ENCODE data around the gene ASTN2. TPM values are rescaled to one million over a fixed set of nuclear protein-coding genes. Genes with fewer than 3 reads are reported as not detected.

ASTN2 gene
- total and polyA plus RNA-seq, 10 of the 15 experiments (the other 5 are each of a cell fraction or from before 2014, with no cell fraction given) = 1.4 to 15.7 (median 7.0) TPM

DNA sequence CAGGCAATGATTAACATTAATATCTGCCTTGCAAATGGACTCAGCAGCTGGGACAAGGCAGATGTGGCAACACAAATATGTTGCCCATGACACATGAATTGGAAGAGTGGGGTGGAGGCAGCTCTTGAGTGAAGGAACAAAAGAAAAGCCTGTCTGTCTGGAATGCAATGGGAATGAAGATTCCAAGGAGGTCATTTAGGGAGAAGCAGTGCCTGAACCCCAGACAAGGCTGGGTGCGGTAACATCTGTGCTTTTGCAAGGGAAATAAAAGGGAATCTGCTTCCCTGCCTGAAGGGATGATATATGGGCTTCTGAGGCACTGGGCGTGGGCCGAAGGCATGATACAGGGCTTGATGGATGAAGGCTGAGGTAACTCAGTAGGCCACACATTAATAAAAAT is 821.9 kb downstream of the ASTN2 start:
- no TSS peak for BruUV-seq (replicated peaks)
- POLR2A ChIA-PET = no interaction called here
- Histone ChIP-seq H3K4me2 (ENCODE audit: control insufficient read depth, insufficient read depth) (no peak overlapping the region), H4K20me1 (ENCODE audit: control insufficient read depth, insufficient read depth) (no peaks in the 10 kb centered on the region), H2AFZ (ENCODE audit: control insufficient read depth, low read depth, low read length) (no peak overlapping the region), H3K9ac (ENCODE audit: control insufficient read depth, insufficient read depth, low read length) (no peak overlapping the region), H3K27ac (ENCODE audit: control insufficient read depth, insufficient read depth) (no peak overlapping the region), H3K36me3 (ENCODE audit: control insufficient read depth in 2 of 2, insufficient read depth in 2 of 2, low read length in 1 of 2) (no peaks in the 10 kb centered on the region; a peak in 1 of 4 replicates), H3K9me3 (replicated peaks; ENCODE audit: control insufficient read depth, insufficient read depth, low read length) (peaks cover 6% of the 10 kb centered on the region; the same call in 2 of the 3 replicates), H3K4me3 (no peak overlapping the region), H3K27me3 (replicated peaks in 1 of 2; ENCODE audit: control insufficient read depth in 2 of 2, insufficient read depth in 2 of 2, low read length in 1 of 2) (no peaks in the 10 kb centered on the region), H3K4me1 (ENCODE audit: control insufficient read depth, insufficient read depth, low read length) (no peaks in the 10 kb centered on the region), H3K79me2 (ENCODE audit: control insufficient read depth, insufficient read depth, low read length) (no peaks in the 10 kb centered on the region)
- DNase-seq (ENCODE audit: low read depth, low spot score) (no peak), FAIRE-seq (no peak), ATAC-seq (no peak)
- WGBS (ENCODE audit: insufficient coverage, insufficient replicate concordance, low lambda C conversion rate, missing lambda C conversion rate) = 62% methylated on average over 3 of the region's 3 CpGs
- CTCF ChIA-PET = no interaction called here
- intact Hi-C loops (cut with micrococcal nuclease; ENCODE audit: unreplicated experiment) = no loop called here
- RAD21 ChIA-PET (ENCODE audit: unreplicated experiment) = no interaction called here
- in situ Hi-C loops (cut with MboI) = no loop called here
- SMC1A ChIA-PET (ENCODE audit: uncharacterized antibody, unreplicated experiment) = no interaction called here
- TF ChIP-seq BACH1 (IDR thresholded peaks at IDR 0.05; ENCODE audit: borderline replicate concordance) (no peak), CHD2 (IDR thresholded peaks at IDR 0.05; ENCODE audit: borderline replicate concordance, low read depth, low read length) (no peak), RAD51 (IDR thresholded peaks at IDR 0.05) (no peak), SIX5 (IDR thresholded peaks at IDR 0.05; ENCODE audit: low read depth, low read length, severe bottlenecking) (no peak), BHLHE40 (IDR thresholded peaks at IDR 0.05; ENCODE audit: borderline replicate concordance in 1 of 2, low read depth in 2 of 2, low read length in 1 of 2) (no peak), ASH2L (IDR thresholded peaks at IDR 0.05; ENCODE audit: borderline replicate concordance, low read depth) (no peak), CREB1 (IDR thresholded peaks at IDR 0.05; ENCODE audit: low read depth) (no peak), SP1 (IDR thresholded peaks at IDR 0.05; ENCODE audit: low read depth, low read length) (no peak), MYC (IDR thresholded peaks at IDR 0.05; ENCODE audit: insufficient read depth, insufficient read length, insufficient replicate concordance, low read length, severe bottlenecking) (no peak)
